Gastrocnemius medialis (tissue), 4 donors: Measurements from ENCODE around the gene HDAC10. TPM values are rescaled to one million over a fixed set of nuclear protein-coding genes. Genes with fewer than 3 reads are reported as not detected.

ENCODE experiments used
- ATAC-seq, 2 donors: fragments of 150-250 bp; one replicate each; pipeline ENCODE4 v1.9.1; 2016
- DNase-seq, 2 donors: peaks; one replicate each; pipeline ENCODE4 v3.0.0-alpha.2; 2019
- H3K27ac ChIP-seq, 4 donors: fragments of 200-600 bp; sonication (generic); 1 replicate in 1 of 4; 2 replicates in 3 of 4; pipeline ENCODE4 v1.5.1; 2016 to 2018; ENCODE audit warnings: mild to moderate bottlenecking in 2 of 4, moderate library complexity in 1 of 4
- H3K27me3 ChIP-seq, 3 donors: fragments of 200-600 bp; sonication (generic) in 2 of 3; 1 replicate in 1 of 3; 2 replicates in 2 of 3; pipeline versions ENCODE4 v1.5.1 to v1.6.0; 2016 to 2019; ENCODE audit warnings: mild to moderate bottlenecking in 1 of 3, moderate library complexity in 1 of 3
- H3K36me3 ChIP-seq, 2 donors: fragments of 200-600 bp; sonication (generic) in 1 of 2; one replicate each; pipeline ENCODE4 v1.5.1; 2017 to 2018
- H3K4me1 ChIP-seq, 2 donors: fragments of 200-600 bp; sonication (generic) in 1 of 2; one replicate each; pipeline ENCODE4 v1.5.1; 2016 to 2017; ENCODE audit warnings: mild to moderate bottlenecking in 2 of 2
- H3K4me3 ChIP-seq, 4 donors: fragments of 200-600 bp; sonication (generic) in 3 of 4; 1 replicate in 1 of 4; 2 replicates in 3 of 4; pipeline ENCODE4 v1.5.1; 2016 to 2019; ENCODE audit warnings: mild to moderate bottlenecking in 2 of 4
- H3K9me3 ChIP-seq, 3 donors: fragments of 200-600 bp; sonication (generic) in 2 of 3; 1 replicate in 1 of 3; 2 replicates in 2 of 3; pipeline ENCODE4 v1.5.1; 2016 to 2019
- CTCF ChIP-seq, 5 experiments: fragments of 450-650 bp in 3 of 5; fragments of 200-600 bp in 2 of 5; sonication (generic) in 2 of 5; IDR thresholded peaks in 4 of 5; conservative IDR thresholded peaks in 1 of 5; 1 replicate in 4 of 5; 2 replicates in 1 of 5; pipeline ENCODE4 v1.5.1; 2016 to 2019; ENCODE audit warnings: antibody characterized with exemption in 5 of 5, mild to moderate bottlenecking in 3 of 5, moderate library complexity in 3 of 5
- POLR2A ChIP-seq, 2 donors: fragments of 450-650 bp; IDR thresholded peaks; one replicate each; pipeline ENCODE4 v1.6.1; 2017; ENCODE audit warnings: antibody characterized with exemption in 2 of 2, mild to moderate bottlenecking in 2 of 2, moderate library complexity in 2 of 2
- in situ Hi-C, 4 donors: fragments of 200-750 bp; cut with MboI; loops; one replicate each; pipeline versions ENCODE4 v1.15.0 to v1.8.0; 2017; ENCODE audit warnings: low sequenced_read_pairs in 4 of 4
- intact Hi-C: fragments of 100-400 bp; cut with DNase I; formaldehyde crosslinking; loops from one replicate; pipeline ENCODE4 v1.15.1; 2023; ENCODE audit warnings: low total_unique reads
- total RNA-seq, 4 donors: library from RNA; depleted of rRNA; stranded (reverse); fragments of >200 nt; gene quantifications; one replicate each; pipeline versions ENCODE4 v1.1.0 to v1.2.3, GENCODE V29; 2016

HDAC10 gene
- total RNA-seq, 4 donors from 2014 or later = 4.1 to 24.9 (median 8.6) TPM

DNA sequence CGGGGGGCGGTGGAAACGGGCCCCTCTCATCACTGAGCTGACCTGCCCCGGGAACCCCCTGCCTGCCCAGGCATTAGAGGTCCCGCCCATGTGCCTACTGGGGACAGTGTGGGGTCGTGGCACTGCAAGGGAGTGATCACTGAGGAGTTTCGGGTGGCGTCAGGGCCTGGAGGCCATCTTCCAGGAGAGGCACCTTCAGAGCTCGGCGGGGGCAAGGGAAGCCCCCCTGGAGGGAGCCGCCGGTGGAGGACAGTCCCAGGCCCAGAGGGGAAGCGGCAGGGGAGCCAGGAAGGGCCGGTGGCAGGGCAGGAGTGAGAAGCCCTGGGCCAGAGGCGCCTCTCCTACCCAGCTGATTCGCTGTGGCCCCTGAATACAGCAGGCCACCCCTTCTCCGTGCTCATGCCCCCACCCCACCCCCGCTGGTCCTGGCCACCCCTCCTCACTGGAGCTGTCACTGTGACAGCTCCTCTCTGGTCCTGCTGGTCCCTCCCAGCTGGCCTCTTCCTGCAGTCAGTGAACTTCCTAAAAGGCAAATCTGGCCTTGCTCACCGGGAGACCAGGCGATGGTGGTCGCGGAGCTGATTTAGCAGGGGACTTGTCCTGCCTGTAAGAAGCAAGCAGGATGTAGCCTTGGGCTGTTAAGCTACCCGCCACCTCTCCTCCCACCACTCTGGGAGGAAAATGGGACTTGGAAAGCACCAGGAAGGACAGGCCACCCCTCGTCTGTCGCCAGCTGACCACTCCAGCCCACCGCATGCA is 21.2 kb upstream of the HDAC10 start:
- Histone ChIP-seq H3K27me3 (peaks cover 4 to 12% (median 9%) of the 10 kb centered on the region in 3 donors), H3K4me1 (peaks cover 22 to 37% of the 10 kb centered on the region in 2 donors), H3K9me3 (no peaks in the 10 kb centered on the region), H3K27ac (no peak overlapping the region), H3K36me3 (no peaks in the 10 kb centered on the region), H3K4me3 (peak overlapping the region in 2 of 4 donors; percentile 58)
- DNase-seq = no peak
- ATAC-seq = no peak
- in situ Hi-C loops (loop anchor here in 2 of 4 donors (10.0 kb wide), 1 partner anchor 53 kb away; the partner anchor contains the start of gene DENND6B (in 2 of the 2)), intact Hi-C loops (no loop called here)
- TF ChIP-seq CTCF (IDR thresholded peaks at IDR 0.05 in 4 of 5, conservative IDR thresholded peaks at IDR 0.05 in 1 of 5) (no peak), POLR2A (IDR thresholded peaks at IDR 0.05) (no peak)

DNA sequence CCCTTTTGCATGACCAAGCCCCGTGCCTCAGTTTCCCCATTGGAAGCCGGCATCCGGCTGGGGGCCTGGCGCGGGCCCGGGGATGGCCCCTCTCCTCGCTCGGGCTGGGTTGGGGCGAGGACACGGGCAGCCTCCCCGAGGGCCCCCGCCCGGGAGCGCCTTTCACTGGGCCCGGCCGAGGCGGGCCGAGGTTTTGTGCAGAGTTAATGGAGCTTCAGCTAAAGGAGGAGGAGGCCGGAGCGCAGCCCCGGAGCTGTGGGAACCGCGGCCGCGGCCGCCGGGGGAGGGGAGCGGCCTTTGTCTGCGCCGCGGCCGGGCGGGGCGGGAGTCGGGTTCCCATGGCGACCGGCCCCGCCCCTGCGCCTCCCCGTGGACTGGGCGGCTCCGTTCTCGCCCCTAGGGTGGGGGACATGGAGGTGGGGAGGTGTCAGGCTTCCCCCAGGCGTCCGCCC is 20.5 kb upstream of the HDAC10 start:
- Histone ChIP-seq H3K4me1 (peaks cover 22 to 42% of the 10 kb centered on the region in 2 donors), H3K4me3 (peak overlapping the region; percentile 37 to 77 (median 58)), H3K36me3 (no peaks in the 10 kb centered on the region), H3K9me3 (no peaks in the 10 kb centered on the region), H3K27ac (no peak overlapping the region), H3K27me3 (peaks cover 4 to 12% (median 9%) of the 10 kb centered on the region in 3 donors)
- peak in 1 of 2 donors; percentile 19 for ATAC-seq
- TF ChIP-seq CTCF (IDR thresholded peaks at IDR 0.05 in 4 of 5, conservative IDR thresholded peaks at IDR 0.05 in 1 of 5) (peak in 1 of 5 experiments; percentile 26), POLR2A (IDR thresholded peaks at IDR 0.05) (no peak)
- in situ Hi-C loops = loop anchor here in 2 of 4 donors (10.0 kb wide), 1 partner anchor 53 kb away; the partner anchor contains the start of gene DENND6B (in 2 of the 2)
- DNase-seq = no peak
- intact Hi-C loops = loop anchor here (2.0 kb wide), 1 partner anchor 27 kb away; the partner anchor contains the start of gene TUBGCP6

DNA sequence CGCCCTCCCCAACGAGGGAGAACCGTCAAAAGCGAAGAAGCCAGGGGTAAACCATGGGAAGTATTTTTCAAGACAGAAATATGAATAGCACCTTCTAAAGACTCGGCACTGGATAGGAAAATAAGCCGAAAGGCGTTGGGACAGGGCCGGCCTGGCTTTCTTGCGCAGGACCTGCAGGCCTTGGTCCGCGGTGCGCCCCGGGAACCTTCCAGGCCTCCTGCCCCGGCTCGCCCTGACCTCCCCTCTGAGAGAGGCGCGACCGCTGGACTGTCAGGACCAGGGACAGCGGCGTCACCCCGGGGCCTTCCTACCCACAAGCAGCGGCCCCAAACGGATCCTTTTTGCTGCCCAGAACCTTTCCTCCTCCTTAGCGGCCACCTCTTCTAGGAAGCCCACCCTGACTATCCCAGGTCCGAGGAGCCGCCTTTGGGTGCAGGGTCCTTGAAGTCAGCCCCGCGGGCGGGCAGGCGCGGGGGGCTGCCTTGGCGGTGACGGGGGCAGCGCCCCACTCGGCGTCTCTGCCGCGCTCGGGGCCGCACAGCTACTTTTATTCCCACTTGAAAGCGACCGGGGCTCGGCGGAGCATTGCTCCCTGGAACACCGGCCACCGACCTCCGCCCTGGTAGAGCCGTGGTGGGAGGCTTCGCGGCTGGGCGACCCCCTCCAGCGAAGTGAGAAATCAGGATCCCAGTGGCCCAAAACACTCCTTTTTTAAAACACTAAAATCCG is 19.8 kb upstream of the HDAC10 start:
- TF ChIP-seq POLR2A (IDR thresholded peaks at IDR 0.05) = no peak
- no peak for TF ChIP-seq CTCF (IDR thresholded peaks at IDR 0.05 in 4 of 5, conservative IDR thresholded peaks at IDR 0.05 in 1 of 5)
- Histone ChIP-seq H3K27me3 (peaks cover 4 to 12% (median 9%) of the 10 kb centered on the region in 3 donors), H3K36me3 (no peaks in the 10 kb centered on the region), H3K27ac (peak overlapping the region in 3 of 4 donors; percentile 51 to 64 (median 51)), H3K4me3 (peak overlapping the region; percentile 37 to 77 (median 58)), H3K4me1 (peaks cover 22 to 42% of the 10 kb centered on the region in 2 donors), H3K9me3 (no peaks in the 10 kb centered on the region)
- ATAC-seq = peak; percentile 36 to 38
- in situ Hi-C loops = loop anchor here in 2 of 4 donors (10.0 kb wide), 1 partner anchor 54 kb away; the partner anchor contains the start of gene DENND6B (in 2 of the 2)
- intact Hi-C loops = loop anchor here (2.0 kb wide), 1 partner anchor 26 kb away; the partner anchor contains the start of gene TUBGCP6
- DNase-seq = peak in 1 of 2 donors; percentile 53

DNA sequence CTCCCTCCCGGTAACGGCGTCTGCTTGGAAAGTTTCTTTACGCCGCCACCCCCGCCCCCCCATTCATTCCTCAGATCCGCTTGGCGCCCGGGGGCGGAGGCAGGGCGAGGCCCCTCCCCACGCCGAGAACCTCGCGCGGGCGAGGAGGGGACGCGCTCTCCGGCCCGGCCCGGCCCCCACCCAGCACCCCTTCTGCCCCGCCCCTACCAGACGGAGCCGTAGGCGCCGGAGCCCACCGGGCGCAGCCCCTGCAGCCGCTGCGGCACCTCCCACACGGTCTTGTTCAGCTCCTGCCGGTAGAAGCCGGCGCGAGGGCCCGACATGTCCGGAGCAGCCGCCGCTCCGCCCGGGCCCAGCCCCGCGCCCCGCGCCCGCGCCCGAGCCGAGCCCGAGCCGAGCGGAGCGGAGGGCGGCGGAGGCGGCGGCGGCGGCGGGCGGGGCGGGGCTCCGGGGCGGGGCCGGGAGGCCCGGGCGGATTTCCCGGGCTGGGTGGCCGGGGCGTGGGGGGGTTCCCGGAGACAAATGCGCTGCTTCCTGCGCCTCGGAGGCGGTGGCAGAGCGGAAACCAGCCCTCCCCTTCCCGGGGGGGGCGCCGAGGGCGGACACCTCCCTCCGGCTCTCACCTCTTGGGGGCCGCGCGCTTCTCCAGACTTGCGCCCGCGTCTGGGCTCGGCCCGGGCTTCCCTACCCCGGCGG is 19.1 kb upstream of the HDAC10 start, which contains the start of gene MAPK11:
MAPK11 (minus strand) TSS at position 411 of the 696 bp plus-strand sequence; CDS start at position 323, 88 bp downstream.
- TF ChIP-seq POLR2A (IDR thresholded peaks at IDR 0.05) = no peak
- no peak for TF ChIP-seq CTCF (IDR thresholded peaks at IDR 0.05 in 4 of 5, conservative IDR thresholded peaks at IDR 0.05 in 1 of 5)
- DNase-seq (no peak), ATAC-seq (no peak)
- intact Hi-C loops = loop anchor here (2.0 kb wide), 1 partner anchor 25 kb away; the partner anchor contains the start of gene TUBGCP6
- Histone ChIP-seq H3K4me1 (peaks cover 22 to 42% of the 10 kb centered on the region in 2 donors), H3K36me3 (no peaks in the 10 kb centered on the region), H3K4me3 (peak within 1 kb of the TSS; percentile 44 to 77 (median 60)), H3K9me3 (no peaks in the 10 kb centered on the region), H3K27ac (peak within 1 kb of the TSS in 3 of 4 donors; percentile 51 to 64 (median 60)), H3K27me3 (peaks cover 4 to 12% (median 9%) of the 10 kb centered on the region in 3 donors)
- in situ Hi-C loops = loop anchor here in 2 of 4 donors (10.0 kb wide), 1 partner anchor 55 kb away; the partner anchor contains the start of gene DENND6B (in 2 of the 2)
